RPMI8226 (cell line): ENCODE data around the gene NFKB2.

ENCODE experiments used
- DNase-seq: peaks from one replicate; pipeline ENCODE4 v3.0.0-alpha.2; 2015

The NFKB2 gene

GRCh38 chr10:102395400-102396316 is at the start of gene NFKB2:
Gene NFKB2 (plus strand): TSS chr10:102395705. CDS start chr10:102395960, 255 bp downstream.
- DNase-seq = peak; percentile 86

GRCh38 chr10:102347236-102347828 is 48.2 kb upstream of the NFKB2 start:
- DNase-seq = no peak

- peak; percentile 52 for DNase-seq
Measured at GRCh38 chr10:102352066-102352715, 43.3 kb upstream of the NFKB2 start.

- DNase-seq = no peak
Measured at GRCh38 chr10:102354451-102354850, 41.1 kb upstream of the NFKB2 start.

GRCh38 chr10:102358712-102359382 is 36.7 kb upstream of the NFKB2 start:
- no peak for DNase-seq

- DNase-seq = no peak
Measured at GRCh38 chr10:102367441-102367840, 28.1 kb upstream of the NFKB2 start.

GRCh38 chr10:102368077-102368476 is 27.4 kb upstream of the NFKB2 start:
- DNase-seq = no peak

- no peak for DNase-seq
Measured at GRCh38 chr10:102371295-102371694, 24.2 kb upstream of the NFKB2 start.

- DNase-seq = no peak
Measured at GRCh38 chr10:102375250-102375649, 20.3 kb upstream of the NFKB2 start.

- DNase-seq = no peak
Measured at GRCh38 chr10:102375867-102376266, 19.6 kb upstream of the NFKB2 start.

- DNase-seq = no peak
Measured at GRCh38 chr10:102376901-102377300, 18.6 kb upstream of the NFKB2 start.

- no peak for DNase-seq
Measured at GRCh38 chr10:102379383-102379782, 16.1 kb upstream of the NFKB2 start.

GRCh38 chr10:102381983-102382382 is 13.5 kb upstream of the NFKB2 start:
- no peak for DNase-seq

GRCh38 chr10:102382871-102383270 is 12.6 kb upstream of the NFKB2 start:
- no peak for DNase-seq

- DNase-seq = peak; percentile 18
Measured at GRCh38 chr10:102384053-102384452, 11.5 kb upstream of the NFKB2 start.

- DNase-seq = no peak
Measured at GRCh38 chr10:102384606-102385429, 10.7 kb upstream of the NFKB2 start.

GRCh38 chr10:102389894-102390293 is 5.6 kb upstream of the NFKB2 start:
- no peak for DNase-seq

- no peak for DNase-seq
Measured at GRCh38 chr10:102392306-102392705, 3.2 kb upstream of the NFKB2 start.

GRCh38 chr10:102393411-102394078 is 2.0 kb upstream of the NFKB2 start:
- DNase-seq = no peak

- peak; percentile 89 for DNase-seq
Measured at GRCh38 chr10:102394079-102394800, 1.3 kb upstream of the NFKB2 start.
